ENCODE data around the gene C2orf68. TPM values are rescaled to one million over a fixed set of nuclear protein-coding genes. Genes with fewer than 3 reads are reported as not detected.

Gene C2orf68
- total and polyA plus RNA-seq, 3 experiments from 2014 or later = 17.9 to 27.3 (median 26.7) TPM

GRCh38 chr2:85578243-85579180 lies 33.4 kb downstream of the C2orf68 start:
- Mint-ChIP-seq H3K9me3 (no peaks in the 10 kb centered on the region), H3K36me3 (peaks cover 6 to 45% (median 6%) of the 10 kb centered on the region in 3 donors), H3K27ac (peak overlapping the region; percentile 84 to 99 (median 94)), H3K27me3 (no peaks in the 10 kb centered on the region), H3K4me3 (peak overlapping the region; percentile 86 to 98 (median 97)), H3K4me1 (peaks cover 37 to 50% (median 41%) of the 10 kb centered on the region in 3 donors)
- ChIA-PET POLR2A (interaction anchor here (0.9 to 1.8 kb wide), 2 partner anchors 11 to 17 kb away, joined by 3 to 5 read pairs; partner anchors contain the start of gene RNF181), CTCF (interaction anchor here (1.7 to 2.4 kb wide), 3 partner anchors 24 to 159 kb away, joined by 5 to 7 read pairs (median 5); partner anchors contain the start of genes SH2D6 and TMEM150A)
- Histone ChIP-seq H3K4me1 (ENCODE audit: insufficient read depth, low read length) (peaks cover 42% of the 10 kb centered on the region), H3K4me3 (ENCODE audit: low read length) (peak overlapping the region; percentile 78), H3K36me3 (ENCODE audit: insufficient read depth, low read length) (peaks cover 4% of the 10 kb centered on the region), H3K27ac (ENCODE audit: low read depth, low read length) (peak overlapping the region; percentile 73), H3K9me3 (ENCODE audit: low read length) (no peaks in the 10 kb centered on the region), H3K27me3 (ENCODE audit: insufficient read depth, low read length, poor library complexity, severe bottlenecking) (no peaks in the 10 kb centered on the region)
- peak in 1 of 5 donors; percentile 20 for DNase-seq

- H3K9me3 Mint-ChIP-seq = no peaks in the 10 kb centered on the region
- Histone ChIP-seq H3K4me3 (ENCODE audit: low read length) (peak within 1 kb of the TSS; percentile 78), H3K4me1 (ENCODE audit: insufficient read depth, low read length) (peaks cover 34% of the 10 kb centered on the region), H3K36me3 (ENCODE audit: insufficient read depth, low read length) (peaks cover 4% of the 10 kb centered on the region), H3K27me3 (ENCODE audit: insufficient read depth, low read length, poor library complexity, severe bottlenecking) (no peaks in the 10 kb centered on the region), H3K9me3 (ENCODE audit: low read length) (no peaks in the 10 kb centered on the region), H3K27ac (ENCODE audit: low read depth, low read length) (peak within 1 kb of the TSS; percentile 73)
- peaks cover 6 to 37% (median 6%) of the 10 kb centered on the region in 3 donors for H3K36me3 Mint-ChIP-seq
- H3K27ac Mint-ChIP-seq = peak within 1 kb of the TSS; percentile 84 to 99 (median 94)
- ChIA-PET CTCF (interaction anchor here (0.7 to 2.4 kb wide), 4 partner anchors 25 to 467 kb away, joined by 3 to 7 read pairs (median 5); partner anchors contain the start of genes SH2D6 and TMEM150A), POLR2A (interaction anchor here (0.7 to 1.8 kb wide), 5 partner anchors 11 to 671 kb away, joined by 3 to 8 read pairs (median 5); partner anchors contain the start of gene RNF181)
- H3K4me1 Mint-ChIP-seq = peaks cover 33 to 46% (median 38%) of the 10 kb centered on the region in 3 donors
- H3K4me3 Mint-ChIP-seq = peak within 1 kb of the TSS; percentile 86 to 98 (median 97)
- no peaks in the 10 kb centered on the region for H3K27me3 Mint-ChIP-seq
- peak; percentile 44 to 76 (median 58) for DNase-seq
Measured at GRCh38 chr2:85577386-85578242, 34.3 kb downstream of the C2orf68 start, which contains the start of gene VAMP8. VAMP8 (plus strand) TSS chr2:85577586; CDS start chr2:85577647, 61 bp downstream.

DNA sequence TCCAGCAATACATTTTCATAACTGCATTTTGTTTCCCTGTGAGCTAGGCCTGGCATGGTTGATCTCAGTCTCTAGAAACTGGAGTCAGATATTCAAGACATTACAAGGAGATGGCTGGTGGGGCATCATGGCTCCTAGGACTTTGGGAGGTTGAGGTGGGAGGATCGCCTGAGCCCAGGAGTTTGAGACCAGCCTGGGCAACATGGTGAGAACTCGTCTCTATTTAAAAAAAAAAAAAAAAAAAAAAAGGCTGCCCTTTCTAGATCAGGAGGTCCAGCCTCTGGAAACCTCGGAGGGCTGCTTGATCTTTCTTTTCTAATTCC lies 34.8 kb downstream of the C2orf68 start:
- Mint-ChIP-seq H3K4me3 (peak overlapping the region; percentile 86 to 98 (median 97)), H3K36me3 (peaks cover 6 to 32% (median 6%) of the 10 kb centered on the region in 3 donors), H3K9me3 (no peaks in the 10 kb centered on the region), H3K27ac (peak overlapping the region; percentile 84 to 99 (median 94)), H3K4me1 (peaks cover 33 to 42% (median 35%) of the 10 kb centered on the region in 3 donors), H3K27me3 (no peaks in the 10 kb centered on the region)
- no peaks in the 10 kb centered on the region for H3K9me3 ChIP-seq (ENCODE audit: low read length)
- no peak for DNase-seq
- peak overlapping the region; percentile 73 for H3K27ac ChIP-seq (ENCODE audit: low read depth, low read length)
- ChIA-PET CTCF (interaction anchor here (0.7 to 1.9 kb wide), 5 partner anchors 25 to 468 kb away, joined by 3 to 5 read pairs (median 3); partner anchors contain the start of gene TMEM150A), POLR2A (interaction anchor here (0.7 to 1.8 kb wide), 5 partner anchors 12 to 670 kb away, joined by 3 to 8 read pairs (median 5); partner anchors contain the start of gene RNF181)
- H3K4me1 ChIP-seq (ENCODE audit: insufficient read depth, low read length) = peaks cover 34% of the 10 kb centered on the region
- peaks cover 4% of the 10 kb centered on the region for H3K36me3 ChIP-seq (ENCODE audit: insufficient read depth, low read length)
- H3K4me3 ChIP-seq (ENCODE audit: low read length) = no peak overlapping the region
- H3K27me3 ChIP-seq (ENCODE audit: insufficient read depth, low read length, poor library complexity, severe bottlenecking) = no peaks in the 10 kb centered on the region

- H3K27ac Mint-ChIP-seq = peak overlapping the region in 1 of 8 donors; percentile 12
- POLR2A ChIA-PET = no interaction called here
- CTCF ChIA-PET = interaction anchor here (0.6 kb wide), 1 partner anchor 12 kb away, joined by 3 read pairs; no protein-coding TSS in a partner anchor
Measured at GRCh38 chr2:85575739-85576138, 36.1 kb downstream of the C2orf68 start.

GRCh38 chr2:85566265-85566664 lies 45.6 kb downstream of the C2orf68 start:
- Mint-ChIP-seq H3K4me3 (peak overlapping the region in 1 of 7 donors; percentile 16), H3K27me3 (peaks cover 0 to 4% of the 10 kb centered on the region in 2 donors), H3K9me3 (no peaks in the 10 kb centered on the region), H3K27ac (no peak overlapping the region), H3K36me3 (peaks cover 0 to 4% (median 1%) of the 10 kb centered on the region in 3 donors), H3K4me1 (peaks cover 5 to 6% (median 5%) of the 10 kb centered on the region in 3 donors)
- CTCF ChIA-PET = no interaction called here
- Histone ChIP-seq H3K27ac (ENCODE audit: low read depth, low read length) (no peak overlapping the region), H3K4me3 (ENCODE audit: low read length) (no peak overlapping the region), H3K27me3 (ENCODE audit: insufficient read depth, low read length, poor library complexity, severe bottlenecking) (no peaks in the 10 kb centered on the region), H3K9me3 (ENCODE audit: low read length) (no peaks in the 10 kb centered on the region), H3K4me1 (ENCODE audit: insufficient read depth, low read length) (no peaks in the 10 kb centered on the region), H3K36me3 (ENCODE audit: insufficient read depth, low read length) (no peaks in the 10 kb centered on the region)
- POLR2A ChIA-PET = no interaction called here
- DNase-seq = no peak

More at GRCh38 chr2:85575739-85576138, 36.1 kb downstream of the C2orf68 start:
- Mint-ChIP-seq H3K36me3 (peaks cover 0 to 24% (median 0%) of the 10 kb centered on the region in 3 donors), H3K4me1 (peaks cover 27 to 35% (median 30%) of the 10 kb centered on the region in 3 donors), H3K27me3 (no peaks in the 10 kb centered on the region), H3K4me3 (peak overlapping the region in 2 of 7 donors; percentile 55 to 75), H3K9me3 (no peaks in the 10 kb centered on the region)
- Histone ChIP-seq H3K36me3 (ENCODE audit: insufficient read depth, low read length) (no peaks in the 10 kb centered on the region), H3K27ac (ENCODE audit: low read depth, low read length) (no peak overlapping the region), H3K9me3 (ENCODE audit: low read length) (no peaks in the 10 kb centered on the region), H3K4me3 (ENCODE audit: low read length) (no peak overlapping the region), H3K27me3 (ENCODE audit: insufficient read depth, low read length, poor library complexity, severe bottlenecking) (no peaks in the 10 kb centered on the region), H3K4me1 (ENCODE audit: insufficient read depth, low read length) (peaks cover 34% of the 10 kb centered on the region)
- DNase-seq = no peak

DNA sequence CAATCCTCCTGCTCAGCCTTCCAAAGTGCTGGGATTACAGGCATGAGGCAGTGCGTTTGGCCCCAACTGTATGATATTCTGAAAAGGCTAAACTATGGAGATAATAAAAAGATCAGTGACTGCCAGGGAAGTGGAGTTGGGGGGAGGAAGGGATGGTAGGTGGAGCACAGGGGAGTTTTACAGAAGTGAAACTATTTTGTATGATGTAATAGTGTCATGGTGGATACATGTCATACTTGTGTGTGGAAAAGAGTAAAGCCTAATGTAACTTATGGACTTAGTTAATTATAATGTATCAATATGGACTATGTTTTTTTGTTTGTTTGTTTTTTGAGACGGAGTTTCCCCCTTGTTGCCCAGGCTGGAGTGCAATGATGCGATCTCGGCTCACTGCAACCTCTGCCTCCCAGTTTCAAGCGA lies 47.7 kb downstream of the C2orf68 start:
- H3K36me3 Mint-ChIP-seq = peaks cover 0 to 7% (median 1%) of the 10 kb centered on the region in 3 donors
- no peaks in the 10 kb centered on the region for H3K27me3 Mint-ChIP-seq
- H3K27ac Mint-ChIP-seq = no peak overlapping the region
- no peaks in the 10 kb centered on the region for H3K36me3 ChIP-seq (ENCODE audit: insufficient read depth, low read length)
- ChIA-PET CTCF (interaction anchor here (1.0 kb wide), 1 partner anchor 143 kb away, joined by 3 read pairs; no protein-coding TSS in a partner anchor), POLR2A (interaction anchor here (0.6 kb wide), 1 partner anchor 21 kb away, joined by 4 read pairs; no protein-coding TSS in a partner anchor)
- H3K27me3 ChIP-seq (ENCODE audit: insufficient read depth, low read length, poor library complexity, severe bottlenecking) = no peaks in the 10 kb centered on the region
- H3K4me3 ChIP-seq (ENCODE audit: low read length) = no peak overlapping the region
- DNase-seq = no peak
- H3K9me3 ChIP-seq (ENCODE audit: low read length) = no peaks in the 10 kb centered on the region
- H3K4me3 Mint-ChIP-seq = peak overlapping the region in 4 of 7 donors; percentile 13 to 76 (median 47)
- no peaks in the 10 kb centered on the region for H3K9me3 Mint-ChIP-seq
- H3K4me1 ChIP-seq (ENCODE audit: insufficient read depth, low read length) = peaks cover 12% of the 10 kb centered on the region
- H3K4me1 Mint-ChIP-seq = peaks cover 23 to 26% (median 23%) of the 10 kb centered on the region in 3 donors
- H3K27ac ChIP-seq (ENCODE audit: low read depth, low read length) = no peak overlapping the region

Measured in CD8-positive, alpha-beta memory T cell (primary cell).